A549 (cell line): Measurements from ENCODE around the gene EIF4E. TPM values are rescaled to one million over a fixed set of nuclear protein-coding genes. Genes with fewer than 3 reads are reported as not detected.

ENCODE experiments used
- ATAC-seq, 2 experiments: fragments of 200-7000 bp in 1 of 2; fragments of >200 bp in 1 of 2; cut with Nextera tagmentation in 1 of 2; cut with Tn5 transposase in 1 of 2; 3 replicates each; pipeline versions ENCODE4 v1.8.0 to v1.9.1; 2018 to 2020; ENCODE audit warnings: mild to moderate bottlenecking in 1 of 2, moderate library complexity in 1 of 2
- CTCF ChIA-PET: fragments of 300-600 bp; sonication (Branson Sonifier 250); formaldehyde crosslinking; extraction: SDS; loops from one replicate; lab custom pipeline; 2021; ENCODE audit warnings: antibody characterized with exemption, inconsistent platforms; lab: Yijun Ruan, JAX
- POLR2A ChIA-PET: fragments of 350-600 bp; formaldehyde crosslinking; extraction: SDS; loops from one replicate; lab custom pipeline; 2021; ENCODE audit warnings: antibody characterized with exemption, inconsistent platforms; lab: Yijun Ruan, JAX
- DNase-seq, 2 experiments: peaks; one replicate each; pipeline versions ENCODE4 v3.0.0 to v3.0.0-alpha.2; 2011 to 2016; ENCODE audit warnings: low read depth in 1 of 2, low spot score in 1 of 2
- FAIRE-seq: peaks from 2 replicates; lab custom pipeline; 2011; peaks lifted over from hg19 to GRCh38; lab: Jason Lieb, UNC
- H3K27ac ChIP-seq, 2 experiments: fragments of >200 bp; sonication (Bioruptor Twin); formaldehyde crosslinking; 3 replicates each; pipeline ENCODE4 v1.5.1; 2016 to 2017
- H3K4me1 ChIP-seq: fragments of >200 bp; sonication (Bioruptor Twin); formaldehyde crosslinking; 3 replicates; pipeline ENCODE4 v1.6.1; 2016
- H3K4me2 ChIP-seq: fragments of >200 bp; sonication (Bioruptor Twin); formaldehyde crosslinking; 3 replicates; pipeline ENCODE4 v1.6.1; 2016
- H3K4me3 ChIP-seq: fragments of >200 bp; sonication (Bioruptor Twin); formaldehyde crosslinking; 3 replicates; pipeline ENCODE4 v1.5.1; 2016
- H3K9me3 ChIP-seq: fragments of >200 bp; sonication (Bioruptor Twin); formaldehyde crosslinking; 3 replicates; pipeline ENCODE4 v1.6.1; 2016
- BHLHE40 ChIP-seq: IDR thresholded peaks from 2 replicates; pipeline ENCODE4 v1.6.1; 2012; ENCODE audit warnings: low read depth, low read length, inconsistent platforms
- CEBPB ChIP-seq, 2 experiments: fragments of >200 bp in 1 of 2; sonication (Bioruptor Twin) in 1 of 2; formaldehyde crosslinking in 1 of 2; IDR thresholded peaks; 2 replicates each; pipeline ENCODE4 v1.6.1; 2012 to 2016
- CHD4 ChIP-seq: fragments of 200-600 bp; sonication (generic); IDR thresholded peaks from 2 replicates; pipeline ENCODE4 v1.6.1; 2016; ENCODE audit warnings: antibody characterized with exemption, mild to moderate bottlenecking, borderline replicate concordance
- EHF ChIP-seq: fragments of 250-450 bp; sonication (Bioruptor Pico); IDR thresholded peaks from 2 replicates; pipeline ENCODE4 v1.5.0; 2020; ENCODE audit warnings: mild to moderate bottlenecking
- EHMT2 ChIP-seq: fragments of 200-600 bp; sonication (generic); IDR thresholded peaks from 2 replicates; pipeline ENCODE4 v1.6.1; 2016; ENCODE audit warnings: antibody characterized with exemption, low read depth, mild to moderate bottlenecking, moderate library complexity
- EP300 ChIP-seq, 2 experiments: fragments of >200 bp; sonication (Bioruptor Twin); formaldehyde crosslinking; IDR thresholded peaks; 2 replicates in 1 of 2; 3 replicates in 1 of 2; pipeline ENCODE4 v1.6.1; 2016 to 2017
- FOSB ChIP-seq: fragments of 250-450 bp; sonication (Bioruptor Pico); IDR thresholded peaks from 2 replicates; pipeline ENCODE4 v1.5.0; 2020; ENCODE audit warnings: mild to moderate bottlenecking, moderate library complexity
- HDAC2 ChIP-seq: fragments of 200-600 bp; sonication (generic); IDR thresholded peaks from 2 replicates; pipeline ENCODE4 v1.6.1; 2016
- HEYL ChIP-seq: fragments of 250-450 bp; sonication (Bioruptor Pico); IDR thresholded peaks from 2 replicates; pipeline ENCODE4 v1.8.0; 2021; ENCODE audit warnings: mild to moderate bottlenecking, moderate library complexity
- HOXB5 ChIP-seq: fragments of 250-450 bp; sonication (Bioruptor Pico); IDR thresholded peaks from 2 replicates; pipeline ENCODE4 v1.5.0; 2020; ENCODE audit warnings: mild to moderate bottlenecking, moderate library complexity
- MAFK ChIP-seq: fragments of 450-650 bp; IDR thresholded peaks from 2 replicates; pipeline ENCODE4 v1.6.1; 2014; ENCODE audit not compliant: partially characterized antibody
- NFE2L2 ChIP-seq: fragments of 150-350 bp; conservative IDR thresholded peaks from 2 replicates; pipeline ENCODE4 v1.6.1; 2014; ENCODE audit warnings: low read length
- NR3C1 ChIP-seq: fragments of >200 bp; sonication (Bioruptor Twin); formaldehyde crosslinking; IDR thresholded peaks from 3 replicates; pipeline ENCODE4 v1.6.1; 2017
- POLR2A ChIP-seq: IDR thresholded peaks from 2 replicates; pipeline ENCODE4 v1.6.1; 2012; ENCODE audit warnings: mild to moderate bottlenecking, low read length
- RAD21 ChIP-seq, 2 experiments: fragments of >200 bp in 1 of 2; sonication (Bioruptor Twin) in 1 of 2; formaldehyde crosslinking in 1 of 2; IDR thresholded peaks in 1 of 2; conservative IDR thresholded peaks in 1 of 2; 2 replicates in 1 of 2; 3 replicates in 1 of 2; pipeline ENCODE4 v1.6.1; 2012 to 2018; ENCODE audit warnings: inconsistent platforms in 1 of 2
- RARB ChIP-seq: fragments of 250-450 bp; sonication (Bioruptor Pico); IDR thresholded peaks from 2 replicates; pipeline ENCODE4 v1.8.0; 2021; ENCODE audit warnings: mild to moderate bottlenecking, moderate library complexity
- RCOR1 ChIP-seq: fragments of 150-350 bp; IDR thresholded peaks from 2 replicates; pipeline ENCODE4 v1.6.1; 2014; ENCODE audit warnings: antibody characterized with exemption, low read length, low read depth
- RFX5 ChIP-seq: fragments of 450-650 bp; IDR thresholded peaks from 2 replicates; pipeline ENCODE4 v1.7.1; 2014; ENCODE audit warnings: antibody characterized with exemption, mild to moderate bottlenecking, moderate library complexity
- RNF2 ChIP-seq: fragments of 200-600 bp; sonication (generic); IDR thresholded peaks from 2 replicates; pipeline ENCODE4 v1.6.1; 2016; ENCODE audit warnings: low read depth, mild to moderate bottlenecking, antibody characterized with exemption, moderate library complexity, borderline replicate concordance
- SREBF2 ChIP-seq: fragments of 450-650 bp; IDR thresholded peaks from 2 replicates; pipeline ENCODE4 v1.6.1; 2014; ENCODE audit warnings: mild to moderate bottlenecking, moderate library complexity
- TP53 ChIP-seq: fragments of 250-450 bp; sonication (Bioruptor Pico); IDR thresholded peaks from 2 replicates; pipeline ENCODE4 v1.5.0; 2021; ENCODE audit warnings: mild to moderate bottlenecking, moderate library complexity
- ZNF302 ChIP-seq: fragments of 250-450 bp; sonication (Bioruptor Pico); IDR thresholded peaks from 2 replicates; pipeline ENCODE4 v1.9.0; 2021; ENCODE audit warnings: inconsistent platforms, mild to moderate bottlenecking, moderate library complexity
- ZSCAN20 ChIP-seq: fragments of 250-450 bp; sonication (Bioruptor Pico); IDR thresholded peaks from 2 replicates; pipeline ENCODE4 v1.8.0; 2022; ENCODE audit warnings: mild to moderate bottlenecking, moderate library complexity
- WGBS: methylation state at CpG from one replicate; pipeline ENCODE4 v1.1.6; 2017; ENCODE audit errors: missing lambda C conversion rate; 5-methylcytosine and 5-hydroxymethylcytosine counted together
- polyA plus RNA-seq, 4 experiments: library from polyadenylated mRNA; depleted of rRNA in 3 of 4; stranded (reverse); fragments of >200 nt; fragmentation: RNase III in 1 of 4; extraction: RNeasy Plus Mini Kit Qiagen cat#74134 plus additional on column Dnase treatment in 1 of 4; gene quantifications; 2 replicates in 3 of 4; 3 replicates in 1 of 4; pipeline ENCODE4 v1.2.3, GENCODE V29; 2011 to 2017
- TF ChIP-seq, protein P1 (sequence below): fragments of 250-450 bp; sonication (Bioruptor Pico); IDR thresholded peaks from 2 replicates; pipeline ENCODE4 v1.5.0; 2021; ENCODE audit warnings: mild to moderate bottlenecking, moderate library complexity, borderline replicate concordance
- TF ChIP-seq, protein P2 (sequence below): fragments of >200 bp; sonication (Bioruptor Twin); formaldehyde crosslinking; IDR thresholded peaks from 2 replicates; pipeline ENCODE4 v1.6.1; 2016
- TF ChIP-seq, protein P3 (sequence below): IDR thresholded peaks from 2 replicates; pipeline ENCODE4 v1.6.1; 2012; ENCODE audit warnings: low read depth, borderline replicate concordance
- TF ChIP-seq, protein P4 (sequence below): fragments of 200-600 bp; sonication (generic); IDR thresholded peaks from 2 replicates; pipeline ENCODE4 v1.6.1; 2016; ENCODE audit warnings: antibody characterized with exemption, mild to moderate bottlenecking, moderate library complexity

The EIF4E gene
- polyA plus RNA-seq, 2 of the 4 experiments (the other 2 are of a cell fraction) = 147 to 165 TPM

DNA sequence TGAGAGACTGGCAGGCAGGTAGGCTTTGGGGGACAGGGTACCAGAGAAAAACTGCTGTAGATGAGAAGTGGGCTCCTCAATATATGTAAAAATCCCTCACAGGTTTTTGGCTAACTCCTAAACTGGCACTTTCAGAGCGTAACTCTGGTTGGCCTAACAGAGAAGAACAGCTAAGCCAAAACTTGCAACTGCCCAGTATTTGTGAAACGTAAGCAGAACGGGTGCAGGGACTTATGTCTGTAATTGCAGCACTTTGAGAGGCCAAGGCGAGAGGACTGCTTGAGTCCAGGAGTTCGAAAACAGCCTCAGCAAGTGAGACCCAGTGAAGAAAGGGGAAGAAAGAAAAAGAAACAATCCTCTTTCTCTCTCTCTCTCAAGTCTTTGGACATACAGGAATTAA, 25.0 kb downstream of the EIF4E start (continued):
- TF ChIP-seq, protein P1, sequence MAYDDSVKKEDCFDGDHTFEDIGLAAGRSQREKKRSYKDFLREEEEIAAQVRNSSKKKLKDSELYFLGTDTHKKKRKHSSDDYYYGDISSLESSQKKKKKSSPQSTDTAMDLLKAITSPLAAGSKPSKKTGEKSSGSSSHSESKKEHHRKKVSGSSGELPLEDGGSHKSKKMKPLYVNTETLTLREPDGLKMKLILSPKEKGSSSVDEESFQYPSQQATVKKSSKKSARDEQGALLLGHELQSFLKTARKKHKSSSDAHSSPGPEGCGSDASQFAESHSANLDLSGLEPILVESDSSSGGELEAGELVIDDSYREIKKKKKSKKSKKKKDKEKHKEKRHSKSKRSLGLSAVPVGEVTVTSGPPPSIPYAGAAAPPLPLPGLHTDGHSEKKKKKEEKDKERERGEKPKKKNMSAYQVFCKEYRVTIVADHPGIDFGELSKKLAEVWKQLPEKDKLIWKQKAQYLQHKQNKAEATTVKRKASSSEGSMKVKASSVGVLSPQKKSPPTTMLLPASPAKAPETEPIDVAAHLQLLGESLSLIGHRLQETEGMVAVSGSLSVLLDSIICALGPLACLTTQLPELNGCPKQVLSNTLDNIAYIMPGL (CRISPR knock-in tag) = no peak
- no peak for TF ChIP-seq RNF2
- no peak for TF ChIP-seq HDAC2
- no peak for TF ChIP-seq HEYL (CRISPR knock-in tag)
- TF ChIP-seq, all 56 proteins: peak for 0

DNA sequence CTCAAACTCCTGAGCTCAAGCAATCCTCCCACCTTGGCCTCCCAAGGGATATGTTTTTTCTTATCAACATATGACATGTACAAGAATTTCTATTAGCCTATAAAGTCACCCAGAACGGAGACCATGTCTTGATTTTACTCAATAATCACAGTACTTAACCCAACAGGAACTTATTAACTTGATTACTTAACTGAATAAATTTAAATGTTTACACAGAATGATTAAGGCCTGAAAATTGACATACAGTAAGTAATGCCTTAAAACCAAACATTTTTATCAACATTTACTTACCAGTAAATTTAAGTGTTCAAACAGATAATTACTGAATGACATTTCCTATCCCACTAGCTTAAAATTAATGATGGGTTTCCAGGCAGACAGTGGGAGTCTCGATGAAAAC, 25.4 kb downstream of the EIF4E start:
- FAIRE-seq (no peak), ATAC-seq (no peak)

DNA sequence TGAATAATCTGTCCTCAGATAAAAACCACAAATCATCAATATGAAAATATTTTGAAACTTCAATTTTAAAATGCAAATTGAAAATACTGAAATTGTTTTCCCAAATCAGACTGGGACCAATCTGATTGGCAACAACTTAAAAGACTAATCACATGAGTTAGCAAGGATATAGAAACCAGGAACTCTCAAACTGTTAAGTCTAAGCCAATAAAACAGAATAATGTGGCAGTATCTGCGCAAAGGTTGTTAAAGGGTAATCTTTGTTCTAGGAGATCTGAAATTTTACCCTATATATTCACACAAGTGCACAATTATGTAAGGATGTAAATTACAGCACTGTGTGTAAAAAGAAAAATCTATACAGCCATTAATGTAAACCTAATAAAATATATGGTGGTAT, 29.7 kb downstream of the EIF4E start:
- no peak for ATAC-seq
- CTCF ChIA-PET = no interaction called here
- FAIRE-seq = no peak

More for the DNA sequence above, 25.4 kb downstream of the EIF4E start:
- H3K4me2 ChIP-seq = no peak overlapping the region
- ChIA-PET POLR2A (no interaction called here), CTCF (interaction anchor here (0.7 kb wide), 1 partner anchor 502 kb away, joined by 3 read pairs; no protein-coding TSS in a partner anchor)
- TF ChIP-seq, protein P1 (CRISPR knock-in tag) = no peak
- TF ChIP-seq RFX5 (no peak), POLR2A (no peak), EHF (CRISPR knock-in tag) (no peak), BHLHE40 (no peak), CEBPB (IDR thresholded peaks at IDR 0.05) (no peak)
- TF ChIP-seq, protein P2, sequence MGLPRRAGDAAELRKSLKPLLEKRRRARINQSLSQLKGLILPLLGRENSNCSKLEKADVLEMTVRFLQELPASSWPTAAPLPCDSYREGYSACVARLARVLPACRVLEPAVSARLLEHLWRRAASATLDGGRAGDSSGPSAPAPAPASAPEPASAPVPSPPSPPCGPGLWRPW = no peak
- no peaks in the 10 kb centered on the region for H3K9me3 ChIP-seq
- H3K27ac ChIP-seq = no peak overlapping the region
- H3K4me1 ChIP-seq = peaks cover 12% of the 10 kb centered on the region
- H3K4me3 ChIP-seq = no peak overlapping the region
- 71% methylated on average over 2 of the region's 2 CpGs for WGBS
- no peak for DNase-seq

DNA sequence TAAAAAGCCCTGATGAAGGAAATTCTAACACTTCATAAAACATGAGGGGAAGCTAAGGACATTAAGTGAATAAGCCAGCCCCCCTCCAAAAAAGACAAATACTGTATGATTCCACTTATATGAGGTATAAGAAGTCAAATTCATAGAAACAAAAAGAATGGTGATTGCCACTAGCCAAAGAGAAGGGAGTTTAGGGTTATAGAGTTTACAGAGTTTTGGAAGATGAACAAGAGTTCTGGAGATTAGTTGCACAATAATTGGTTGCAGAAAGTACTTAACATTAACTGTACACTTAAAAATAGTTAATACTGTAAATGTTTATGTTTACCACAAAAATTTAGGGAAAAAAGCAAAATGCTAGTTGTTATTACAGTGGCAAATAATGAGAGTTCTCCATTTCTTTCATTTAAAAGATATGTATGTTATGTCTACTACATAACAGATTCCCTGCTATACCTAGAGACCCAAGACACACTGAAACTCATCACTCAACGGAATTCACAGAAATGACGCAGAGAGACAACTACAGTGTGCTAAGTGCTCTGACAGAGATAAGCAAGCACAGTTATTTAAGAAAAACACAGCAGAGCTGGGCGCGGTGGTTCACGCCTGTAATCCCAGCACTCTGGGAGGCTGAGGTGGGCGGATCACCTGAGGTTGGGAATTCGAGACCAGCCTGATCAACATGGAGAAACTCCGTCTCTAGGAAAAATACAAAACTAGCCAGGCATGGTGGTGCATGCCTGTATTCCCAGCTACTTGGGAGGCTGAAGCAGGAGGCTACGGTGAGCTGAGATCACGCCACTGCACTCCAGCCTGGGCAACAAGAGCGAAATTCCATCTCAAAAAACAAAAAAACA, 37.2 kb downstream of the EIF4E start:
- Histone ChIP-seq H3K9me3 (no peaks in the 10 kb centered on the region), H3K27ac (no peak overlapping the region), H3K4me2 (no peak overlapping the region), H3K4me1 (no peaks in the 10 kb centered on the region), H3K4me3 (no peak overlapping the region)
- POLR2A ChIA-PET = no interaction called here
- CTCF ChIA-PET = interaction anchor here (0.7 kb wide), 1 partner anchor 501 kb away, joined by 3 read pairs; no protein-coding TSS in a partner anchor
- DNase-seq (no peak), ATAC-seq (no peak), FAIRE-seq (no peak)
- 96% methylated on average over 11 of the region's 11 CpGs for whole genome bisulfite sequencing
- TF ChIP-seq SREBF2 (no peak), HOXB5 (no peak)
- TF ChIP-seq, protein P3, sequence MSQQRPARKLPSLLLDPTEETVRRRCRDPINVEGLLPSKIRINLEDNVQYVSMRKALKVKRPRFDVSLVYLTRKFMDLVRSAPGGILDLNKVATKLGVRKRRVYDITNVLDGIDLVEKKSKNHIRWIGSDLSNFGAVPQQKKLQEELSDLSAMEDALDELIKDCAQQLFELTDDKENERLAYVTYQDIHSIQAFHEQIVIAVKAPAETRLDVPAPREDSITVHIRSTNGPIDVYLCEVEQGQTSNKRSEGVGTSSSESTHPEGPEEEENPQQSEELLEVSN = no peak
- TF ChIP-seq, protein P4, sequence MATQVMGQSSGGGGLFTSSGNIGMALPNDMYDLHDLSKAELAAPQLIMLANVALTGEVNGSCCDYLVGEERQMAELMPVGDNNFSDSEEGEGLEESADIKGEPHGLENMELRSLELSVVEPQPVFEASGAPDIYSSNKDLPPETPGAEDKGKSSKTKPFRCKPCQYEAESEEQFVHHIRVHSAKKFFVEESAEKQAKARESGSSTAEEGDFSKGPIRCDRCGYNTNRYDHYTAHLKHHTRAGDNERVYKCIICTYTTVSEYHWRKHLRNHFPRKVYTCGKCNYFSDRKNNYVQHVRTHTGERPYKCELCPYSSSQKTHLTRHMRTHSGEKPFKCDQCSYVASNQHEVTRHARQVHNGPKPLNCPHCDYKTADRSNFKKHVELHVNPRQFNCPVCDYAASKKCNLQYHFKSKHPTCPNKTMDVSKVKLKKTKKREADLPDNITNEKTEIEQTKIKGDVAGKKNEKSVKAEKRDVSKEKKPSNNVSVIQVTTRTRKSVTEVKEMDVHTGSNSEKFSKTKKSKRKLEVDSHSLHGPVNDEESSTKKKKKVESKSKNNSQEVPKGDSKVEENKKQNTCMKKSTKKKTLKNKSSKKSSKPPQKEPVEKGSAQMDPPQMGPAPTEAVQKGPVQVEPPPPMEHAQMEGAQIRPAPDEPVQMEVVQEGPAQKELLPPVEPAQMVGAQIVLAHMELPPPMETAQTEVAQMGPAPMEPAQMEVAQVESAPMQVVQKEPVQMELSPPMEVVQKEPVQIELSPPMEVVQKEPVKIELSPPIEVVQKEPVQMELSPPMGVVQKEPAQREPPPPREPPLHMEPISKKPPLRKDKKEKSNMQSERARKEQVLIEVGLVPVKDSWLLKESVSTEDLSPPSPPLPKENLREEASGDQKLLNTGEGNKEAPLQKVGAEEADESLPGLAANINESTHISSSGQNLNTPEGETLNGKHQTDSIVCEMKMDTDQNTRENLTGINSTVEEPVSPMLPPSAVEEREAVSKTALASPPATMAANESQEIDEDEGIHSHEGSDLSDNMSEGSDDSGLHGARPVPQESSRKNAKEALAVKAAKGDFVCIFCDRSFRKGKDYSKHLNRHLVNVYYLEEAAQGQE = no peak

More for the DNA sequence above, 29.7 kb downstream of the EIF4E start:
- no peak overlapping the region for H3K4me3 ChIP-seq
- no peaks in the 10 kb centered on the region for H3K4me1 ChIP-seq
- H3K9me3 ChIP-seq = no peaks in the 10 kb centered on the region
- no peak overlapping the region for H3K4me2 ChIP-seq
- TF ChIP-seq RAD21 (conservative IDR thresholded peaks at IDR 0.05 in 1 of 2, IDR thresholded peaks at IDR 0.05 in 1 of 2) (no peak), ZNF302 (CRISPR knock-in tag) (no peak), SREBF2 (no peak), NFE2L2 (no peak), BHLHE40 (no peak), ZSCAN20 (CRISPR knock-in tag) (no peak), RCOR1 (no peak), FOSB (CRISPR knock-in tag) (no peak), NR3C1 (no peak), RARB (no peak), TP53 (CRISPR knock-in tag) (no peak), HEYL (CRISPR knock-in tag) (no peak), EHMT2 (no peak), CHD4 (no peak), MAFK (no peak), EP300 (IDR thresholded peaks at IDR 0.05) (no peak)
- H3K27ac ChIP-seq = no peak overlapping the region
- WGBS = 90% methylated on average over 1 of the region's 1 CpG
- POLR2A ChIA-PET = no interaction called here
- DNase-seq = no peak
